HL-60 (cell line): ENCODE measurements around the gene SEBOX.

ENCODE experiments used
- DNase-seq, 2 experiments: peaks; one replicate each; pipeline ENCODE4 v3.0.0-alpha.2; 2010 to 2020; ENCODE audit warnings: low read depth in 1 of 2, low spot score in 1 of 2
- H3K27ac ChIP-seq: fragments of 250-450 bp; sonication (Bioruptor Pico); replicated peaks from 2 replicates; pipeline ENCODE4 v1.5.1; 2020; ENCODE audit warnings: mild to moderate bottlenecking, moderate library complexity
- H3K27me3 ChIP-seq: fragments of 250-450 bp; sonication (Bioruptor Pico); 2 replicates; pipeline ENCODE4 v1.5.1; 2021; ENCODE audit warnings: mild to moderate bottlenecking, moderate library complexity; ENCODE audit not compliant: insufficient read depth, poor library complexity, severe bottlenecking
- H3K4me3 ChIP-seq: replicated peaks from 2 replicates; pipeline ENCODE4 v1.5.1; 2011; ENCODE audit warnings: mild to moderate bottlenecking, control low read depth, low read length; ENCODE audit not compliant: insufficient read depth
- GABPA ChIP-seq: IDR thresholded peaks from 2 replicates; pipeline ENCODE4 v1.6.1; 2012; ENCODE audit warnings: low read depth
- POLR2AphosphoS5 ChIP-seq: IDR thresholded peaks from 2 replicates; pipeline ENCODE4 v1.6.1; 2012; ENCODE audit warnings: low read depth
- REST ChIP-seq: IDR thresholded peaks from 2 replicates; pipeline ENCODE4 v1.6.1; 2012; ENCODE audit warnings: low read depth; ENCODE audit not compliant: insufficient replicate concordance
- SPI1 ChIP-seq: IDR thresholded peaks from 2 replicates; pipeline ENCODE4 v1.6.1; 2012; ENCODE audit warnings: low read depth, mild to moderate bottlenecking, borderline replicate concordance
- TF ChIP-seq, protein P1 (sequence below): IDR thresholded peaks from one replicate; pipeline ENCODE4 v1.5.1; 2011; ENCODE audit warnings: low read length, control low read depth, inconsistent platforms; ENCODE audit not compliant: insufficient read depth

The SEBOX gene

GRCh38 chr17:28386391-28386790 lies 21.4 kb upstream of the SEBOX start:
- no peak overlapping the region for H3K4me3 ChIP-seq
- no peak for DNase-seq
- TF ChIP-seq, protein P1, sequence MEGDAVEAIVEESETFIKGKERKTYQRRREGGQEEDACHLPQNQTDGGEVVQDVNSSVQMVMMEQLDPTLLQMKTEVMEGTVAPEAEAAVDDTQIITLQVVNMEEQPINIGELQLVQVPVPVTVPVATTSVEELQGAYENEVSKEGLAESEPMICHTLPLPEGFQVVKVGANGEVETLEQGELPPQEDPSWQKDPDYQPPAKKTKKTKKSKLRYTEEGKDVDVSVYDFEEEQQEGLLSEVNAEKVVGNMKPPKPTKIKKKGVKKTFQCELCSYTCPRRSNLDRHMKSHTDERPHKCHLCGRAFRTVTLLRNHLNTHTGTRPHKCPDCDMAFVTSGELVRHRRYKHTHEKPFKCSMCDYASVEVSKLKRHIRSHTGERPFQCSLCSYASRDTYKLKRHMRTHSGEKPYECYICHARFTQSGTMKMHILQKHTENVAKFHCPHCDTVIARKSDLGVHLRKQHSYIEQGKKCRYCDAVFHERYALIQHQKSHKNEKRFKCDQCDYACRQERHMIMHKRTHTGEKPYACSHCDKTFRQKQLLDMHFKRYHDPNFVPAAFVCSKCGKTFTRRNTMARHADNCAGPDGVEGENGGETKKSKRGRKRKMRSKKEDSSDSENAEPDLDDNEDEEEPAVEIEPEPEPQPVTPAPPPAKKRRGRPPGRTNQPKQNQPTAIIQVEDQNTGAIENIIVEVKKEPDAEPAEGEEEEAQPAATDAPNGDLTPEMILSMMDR = no peak
- TF ChIP-seq GABPA (no peak), REST (no peak), SPI1 (no peak), POLR2AphosphoS5 (no peak)
- H3K27ac ChIP-seq = no peak overlapping the region
- H3K27me3 ChIP-seq = peaks cover 17% of the 10 kb centered on the region

GRCh38 chr17:28385406-28385805 lies 20.4 kb upstream of the SEBOX start:
- no peak for TF ChIP-seq SPI1
- TF ChIP-seq, protein P1 = no peak
- no peak for TF ChIP-seq REST
- no peak for TF ChIP-seq GABPA
- no peak for TF ChIP-seq POLR2AphosphoS5
- no peak overlapping the region for H3K4me3 ChIP-seq

GRCh38 chr17:28385037-28385400 lies 20.0 kb upstream of the SEBOX start:
- Histone ChIP-seq H3K27ac (no peak overlapping the region), H3K4me3 (no peak overlapping the region), H3K27me3 (peaks cover 20% of the 10 kb centered on the region)
- no peak for DNase-seq
- no peak for TF ChIP-seq GABPA
- TF ChIP-seq, protein P1 = no peak
- no peak for TF ChIP-seq POLR2AphosphoS5
- no peak for TF ChIP-seq REST
- TF ChIP-seq SPI1 = no peak

More at GRCh38 chr17:28385406-28385805, 20.4 kb upstream of the SEBOX start:
- no peak for DNase-seq
- no peak overlapping the region for H3K27ac ChIP-seq
- H3K27me3 ChIP-seq = peaks cover 18% of the 10 kb centered on the region
